Measurements from ENCODE around the gene NR2F1-AS1. TPM values are rescaled to one million over a fixed set of nuclear protein-coding genes. Genes with fewer than 3 reads are reported as not detected.

Gene NR2F1-AS1
- total RNA-seq, 1 donor from 2014 or later, result 13.6 TPM

DNA sequence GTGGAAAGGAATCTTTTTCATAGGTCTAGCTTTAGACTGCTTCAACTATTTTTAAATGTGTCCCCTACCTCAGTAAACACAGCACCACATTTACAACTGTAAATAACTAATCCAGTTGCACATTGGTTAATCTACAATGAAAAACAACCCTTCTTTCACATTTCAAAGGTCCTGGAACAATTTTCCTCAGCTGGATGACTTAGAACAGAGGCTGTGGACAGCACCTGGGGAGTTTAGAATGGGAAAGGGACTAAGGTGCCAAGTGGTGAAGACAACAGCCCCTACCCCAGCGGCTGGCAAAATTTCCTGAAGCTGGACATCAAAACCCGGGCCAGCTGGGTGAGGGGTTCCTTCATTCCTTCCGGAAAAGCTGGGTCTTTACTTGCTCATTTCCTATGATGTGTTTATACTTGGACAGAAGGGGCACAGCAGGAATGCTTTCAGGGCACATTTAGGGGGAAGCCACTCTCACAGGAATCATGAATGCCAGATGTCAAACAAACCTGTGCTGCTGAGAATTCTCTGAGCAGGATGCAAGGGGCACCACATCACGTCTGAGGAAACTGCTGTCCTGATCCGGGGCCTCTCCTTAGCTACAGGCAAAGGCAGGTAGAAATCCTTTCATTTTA, 158.3 kb downstream of the NR2F1-AS1 start:
- Mint-ChIP-seq H3K9me3 (no peaks in the 10 kb centered on the region), H3K27ac (no peak overlapping the region), H3K4me3 (no peak overlapping the region), H3K27me3 (ENCODE audit: low read depth) (peaks cover 10% of the 10 kb centered on the region), H3K36me3 (no peaks in the 10 kb centered on the region), H3K4me1 (peaks cover 14% of the 10 kb centered on the region)
- DNase-seq (ENCODE audit: low spot score in 2 of 2, unreplicated experiment in 2 of 2), result no peak
- TF ChIP-seq, protein P1, sequence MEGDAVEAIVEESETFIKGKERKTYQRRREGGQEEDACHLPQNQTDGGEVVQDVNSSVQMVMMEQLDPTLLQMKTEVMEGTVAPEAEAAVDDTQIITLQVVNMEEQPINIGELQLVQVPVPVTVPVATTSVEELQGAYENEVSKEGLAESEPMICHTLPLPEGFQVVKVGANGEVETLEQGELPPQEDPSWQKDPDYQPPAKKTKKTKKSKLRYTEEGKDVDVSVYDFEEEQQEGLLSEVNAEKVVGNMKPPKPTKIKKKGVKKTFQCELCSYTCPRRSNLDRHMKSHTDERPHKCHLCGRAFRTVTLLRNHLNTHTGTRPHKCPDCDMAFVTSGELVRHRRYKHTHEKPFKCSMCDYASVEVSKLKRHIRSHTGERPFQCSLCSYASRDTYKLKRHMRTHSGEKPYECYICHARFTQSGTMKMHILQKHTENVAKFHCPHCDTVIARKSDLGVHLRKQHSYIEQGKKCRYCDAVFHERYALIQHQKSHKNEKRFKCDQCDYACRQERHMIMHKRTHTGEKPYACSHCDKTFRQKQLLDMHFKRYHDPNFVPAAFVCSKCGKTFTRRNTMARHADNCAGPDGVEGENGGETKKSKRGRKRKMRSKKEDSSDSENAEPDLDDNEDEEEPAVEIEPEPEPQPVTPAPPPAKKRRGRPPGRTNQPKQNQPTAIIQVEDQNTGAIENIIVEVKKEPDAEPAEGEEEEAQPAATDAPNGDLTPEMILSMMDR (IDR thresholded peaks at IDR 0.05; ENCODE audit: unreplicated experiment), result no peak

DNA sequence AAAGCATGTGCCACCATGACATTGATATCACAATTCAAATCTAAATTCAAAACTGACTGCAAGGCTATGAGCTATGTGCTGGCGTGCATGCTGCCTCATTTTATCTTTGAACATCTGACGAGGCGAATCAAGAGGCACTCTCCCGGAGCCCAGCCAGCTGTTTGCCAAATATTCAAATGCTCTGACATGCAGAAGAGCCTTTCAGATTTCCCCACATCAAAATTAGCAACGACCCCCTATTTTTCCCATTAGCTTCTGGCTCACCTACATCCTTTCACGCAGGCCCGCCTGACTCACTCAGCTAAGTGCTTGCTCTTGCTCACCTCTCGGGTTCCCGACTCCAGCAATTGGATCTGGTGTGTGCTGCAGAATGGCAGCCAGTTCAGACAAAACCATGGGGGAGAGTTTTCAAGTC, 159.0 kb downstream of the NR2F1-AS1 start:
- no peaks in the 10 kb centered on the region for H3K9me3 Mint-ChIP-seq
- H3K4me3 Mint-ChIP-seq, result no peak overlapping the region
- H3K36me3 Mint-ChIP-seq, result no peaks in the 10 kb centered on the region
- no peak overlapping the region for H3K27ac Mint-ChIP-seq
- DNase-seq (ENCODE audit: low spot score in 2 of 2, unreplicated experiment in 2 of 2), result no peak
- TF ChIP-seq, protein P1 (IDR thresholded peaks at IDR 0.05; ENCODE audit: unreplicated experiment), result no peak
- H3K27me3 Mint-ChIP-seq (ENCODE audit: low read depth), result peaks cover 7% of the 10 kb centered on the region
- H3K4me1 Mint-ChIP-seq, result peaks cover 18% of the 10 kb centered on the region

DNA sequence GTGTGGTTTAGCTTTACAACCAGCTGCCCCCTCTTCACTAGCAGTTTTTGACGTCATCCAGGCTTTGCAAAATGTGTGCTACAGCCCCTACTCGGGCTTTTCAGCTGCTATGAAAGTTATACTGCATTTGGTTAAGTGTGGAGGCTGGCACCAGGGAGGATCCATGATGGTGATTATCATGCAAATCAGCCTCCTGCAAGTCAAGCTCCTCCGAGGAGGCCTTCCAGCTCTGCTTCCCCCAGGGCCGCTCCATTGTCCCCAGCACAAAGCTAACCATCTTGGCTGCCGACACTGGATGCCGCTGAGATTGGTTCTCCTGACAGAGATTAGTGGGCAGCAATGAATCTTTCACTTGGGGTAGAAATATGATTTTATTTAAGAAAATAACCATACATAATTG, 159.6 kb downstream of the NR2F1-AS1 start:
- Mint-ChIP-seq H3K4me1 (peaks cover 21% of the 10 kb centered on the region), H3K27ac (no peak overlapping the region), H3K9me3 (no peaks in the 10 kb centered on the region), H3K4me3 (no peak overlapping the region), H3K36me3 (no peaks in the 10 kb centered on the region), H3K27me3 (ENCODE audit: low read depth) (peaks cover 5% of the 10 kb centered on the region)
- TF ChIP-seq, protein P1 (IDR thresholded peaks at IDR 0.05; ENCODE audit: unreplicated experiment), result no peak
- no peak for DNase-seq (ENCODE audit: low spot score in 2 of 2, unreplicated experiment in 2 of 2)

- peaks cover 21% of the 10 kb centered on the region for H3K4me1 Mint-ChIP-seq
- DNase-seq (ENCODE audit: low spot score in 2 of 2, unreplicated experiment in 2 of 2), result no peak
- TF ChIP-seq, protein P1 (IDR thresholded peaks at IDR 0.05; ENCODE audit: unreplicated experiment), result no peak
- H3K27ac Mint-ChIP-seq, result no peak overlapping the region
- H3K27me3 Mint-ChIP-seq (ENCODE audit: low read depth), result no peaks in the 10 kb centered on the region
- no peaks in the 10 kb centered on the region for H3K36me3 Mint-ChIP-seq
- no peak overlapping the region for H3K4me3 Mint-ChIP-seq
- H3K9me3 Mint-ChIP-seq, result no peaks in the 10 kb centered on the region
Observed at GRCh38 chr5:93417490-93417889, 163.5 kb downstream of the NR2F1-AS1 start.

GRCh38 chr5:93415819-93416218, 165.2 kb downstream of the NR2F1-AS1 start:
- TF ChIP-seq, protein P1 (IDR thresholded peaks at IDR 0.05; ENCODE audit: unreplicated experiment), result no peak
- no peak overlapping the region for H3K4me3 Mint-ChIP-seq
- H3K27ac Mint-ChIP-seq, result no peak overlapping the region
- peaks cover 10% of the 10 kb centered on the region for H3K4me1 Mint-ChIP-seq
- H3K36me3 Mint-ChIP-seq, result no peaks in the 10 kb centered on the region
- DNase-seq (ENCODE audit: low spot score in 2 of 2, unreplicated experiment in 2 of 2), result no peak
- H3K27me3 Mint-ChIP-seq (ENCODE audit: low read depth), result no peaks in the 10 kb centered on the region
- H3K9me3 Mint-ChIP-seq, result no peaks in the 10 kb centered on the region
